Stromal cell of bone marrow (primary cell): ENCODE results near the gene AGMO.
A peak's percentile ranks its signal among the peaks of the same experiment; 100 is the strongest.

ENCODE experiments used
- DNase-seq: peaks from one replicate; pipeline ENCODE4 v3.0.0-alpha.2; 2012; ENCODE audit warnings: low read depth

The AGMO gene

DNA sequence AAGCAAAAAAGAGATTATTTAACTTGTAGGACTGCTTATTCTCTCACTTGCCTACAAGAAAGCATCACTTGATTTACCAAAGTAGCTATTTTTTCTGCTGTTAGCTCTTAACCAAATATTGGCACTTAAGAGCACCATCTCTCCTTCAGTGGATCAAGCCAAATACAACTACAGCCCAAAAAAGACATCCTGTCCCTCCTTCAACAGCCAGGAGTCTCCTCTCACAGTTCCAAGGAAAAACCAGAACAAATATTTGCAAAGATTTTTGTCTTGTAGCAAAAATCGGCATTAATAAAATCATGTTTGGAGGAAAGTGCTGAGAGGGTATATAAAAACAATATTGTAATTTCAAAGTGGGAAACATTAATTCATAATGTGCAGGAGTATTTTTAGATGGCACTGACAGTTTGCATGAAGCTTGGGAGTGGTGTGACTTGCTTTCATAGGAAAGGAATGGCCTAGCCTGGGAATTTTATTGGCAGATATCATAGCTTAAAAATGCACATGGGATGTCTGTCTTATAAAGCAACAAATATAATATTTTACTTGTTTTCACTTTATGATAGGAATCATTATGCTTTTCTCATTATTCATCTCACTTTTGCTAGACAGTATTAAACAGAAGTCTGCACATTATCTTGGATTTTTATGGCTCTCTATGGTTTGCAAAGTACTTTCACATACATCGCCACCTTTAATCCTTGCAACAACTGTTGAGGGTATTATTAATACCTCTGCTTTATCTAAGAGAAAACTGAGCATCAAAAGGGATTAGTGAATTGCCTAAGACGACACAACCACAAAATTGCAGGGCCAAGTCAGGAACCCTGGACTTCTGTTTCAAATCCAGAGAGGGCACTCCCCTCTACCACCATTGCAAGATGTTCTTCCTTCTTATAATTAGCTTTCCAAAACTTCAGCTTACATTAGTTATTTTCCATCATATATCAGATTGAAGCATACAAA is 103.5 kb downstream of the AGMO start:
- DNase-seq = no peak

GRCh38 chr7:15452670-15453069 is 109.1 kb downstream of the AGMO start:
- no peak for DNase-seq

DNA sequence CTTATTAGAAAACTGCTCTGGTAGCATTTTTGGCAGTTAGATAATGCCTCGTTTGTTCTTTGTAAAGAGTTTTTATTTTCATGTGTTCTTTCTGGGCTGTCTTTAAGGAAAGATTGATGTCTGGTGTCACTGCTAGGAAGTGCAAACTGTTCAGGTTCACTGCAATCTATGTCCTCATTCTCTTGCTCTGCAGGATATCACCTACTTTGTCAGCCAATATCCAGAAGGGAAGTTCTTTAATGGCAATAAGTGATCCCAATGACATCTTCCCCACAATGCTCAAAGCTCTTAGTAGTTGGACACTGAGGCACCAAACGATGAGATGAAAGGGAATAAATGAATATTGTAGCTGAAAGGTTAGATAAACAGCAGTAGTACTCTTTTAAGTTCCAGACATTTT is 115.1 kb downstream of the AGMO start:
- DNase-seq = no peak

DNA sequence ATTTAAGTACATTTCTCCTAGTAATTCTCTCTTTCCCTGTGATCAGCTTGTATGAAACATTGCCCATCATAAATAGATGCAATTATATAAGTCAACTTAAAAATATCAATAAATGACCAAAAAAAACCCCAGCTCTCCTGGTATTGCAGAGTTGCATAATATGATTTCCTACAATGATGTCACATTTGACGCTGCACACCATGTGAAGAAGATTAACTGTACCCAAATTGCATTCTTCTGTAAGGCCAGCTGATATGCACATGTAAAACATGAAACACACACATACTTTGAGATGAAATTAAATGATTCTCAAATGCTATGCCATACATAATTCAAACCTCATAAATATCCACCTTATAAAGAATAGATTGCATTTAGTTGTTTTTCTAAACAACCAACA is 115.5 kb downstream of the AGMO start:
- DNase-seq = no peak

- no peak for DNase-seq
Measured at GRCh38 chr7:15441915-15442314, 119.9 kb downstream of the AGMO start.

DNA sequence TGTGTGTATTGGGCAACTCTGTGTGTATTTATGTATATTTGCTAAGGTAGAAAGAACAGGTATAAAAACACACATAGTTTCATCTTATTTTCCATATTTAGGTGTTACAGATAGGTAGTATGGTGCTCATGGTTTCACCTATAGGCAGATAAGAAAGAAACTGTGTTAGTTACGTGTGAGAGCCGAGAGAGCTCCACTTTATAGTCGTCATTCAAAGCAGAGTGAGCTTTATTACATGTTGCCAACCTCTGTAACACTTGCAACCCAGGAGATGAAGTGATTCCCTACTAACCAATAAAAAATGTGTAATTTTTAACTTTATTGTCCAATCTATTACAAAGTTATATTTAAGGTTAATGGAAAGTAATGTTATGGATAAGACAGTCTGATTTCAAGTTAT is 121.3 kb downstream of the AGMO start:
- no peak for DNase-seq

- no peak for DNase-seq
Measured at GRCh38 chr7:15439853-15440252, 122.0 kb downstream of the AGMO start.

- DNase-seq = no peak
Measured at GRCh38 chr7:15433151-15433550, 128.7 kb downstream of the AGMO start.

DNA sequence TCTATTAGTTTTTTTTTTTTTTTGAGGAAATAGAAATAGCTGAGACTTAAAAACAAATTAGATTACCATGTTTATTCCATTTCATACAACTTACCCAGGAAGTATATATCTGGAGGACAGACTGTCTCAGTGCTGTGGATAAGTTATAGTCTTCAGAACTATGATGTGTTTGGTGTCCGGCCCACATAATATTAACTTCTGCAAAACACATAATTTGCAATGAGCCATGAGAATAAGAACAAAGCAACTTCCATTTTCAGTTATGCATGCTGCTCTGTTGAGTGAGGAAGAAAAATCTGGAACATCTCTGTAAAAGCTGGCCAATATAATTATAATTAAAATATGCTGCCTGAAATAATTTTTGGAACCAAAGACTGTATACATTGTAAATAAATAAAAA is 130.9 kb downstream of the AGMO start:
- DNase-seq = no peak

- DNase-seq = no peak
Measured at GRCh38 chr7:15430191-15430590, 131.6 kb downstream of the AGMO start.

GRCh38 chr7:15424468-15424867 is 137.3 kb downstream of the AGMO start:
- DNase-seq = peak; percentile 13

- no peak for DNase-seq
Measured at GRCh38 chr7:15419596-15419995, 142.2 kb downstream of the AGMO start.

GRCh38 chr7:15418264-15418663 is 143.6 kb downstream of the AGMO start:
- no peak for DNase-seq

DNA sequence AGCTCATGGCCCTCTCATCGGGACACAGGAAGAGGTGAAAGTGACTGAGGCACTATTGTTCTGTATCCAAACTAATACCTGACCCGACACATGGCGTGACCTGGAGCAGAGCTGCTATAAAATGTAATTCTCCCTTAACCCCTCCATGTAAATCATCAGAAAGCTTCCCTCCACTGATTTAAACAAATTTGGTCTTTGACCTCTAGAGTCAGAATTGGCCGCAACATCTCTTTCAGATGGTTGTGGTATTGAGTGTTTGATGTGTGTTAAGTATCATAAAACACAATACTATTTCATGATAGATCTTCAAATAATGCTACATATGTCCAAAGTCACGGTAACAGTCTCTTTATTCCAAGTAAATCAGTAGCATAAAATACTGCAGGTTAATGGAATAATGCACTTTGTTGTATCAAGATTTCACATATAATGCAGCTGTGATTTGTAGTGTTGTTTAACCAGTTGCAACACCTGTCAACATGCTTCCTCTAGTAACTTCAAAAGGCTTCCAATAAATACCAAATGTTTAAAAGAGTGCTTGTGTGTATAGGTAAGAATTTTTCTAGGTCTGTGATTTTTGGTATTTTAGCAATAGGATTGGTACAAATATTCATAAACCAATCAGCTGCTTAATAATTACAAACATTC is 144.3 kb downstream of the AGMO start:
- DNase-seq = no peak

- no peak for DNase-seq
Measured at GRCh38 chr7:15411019-15411418, 150.8 kb downstream of the AGMO start.

DNA sequence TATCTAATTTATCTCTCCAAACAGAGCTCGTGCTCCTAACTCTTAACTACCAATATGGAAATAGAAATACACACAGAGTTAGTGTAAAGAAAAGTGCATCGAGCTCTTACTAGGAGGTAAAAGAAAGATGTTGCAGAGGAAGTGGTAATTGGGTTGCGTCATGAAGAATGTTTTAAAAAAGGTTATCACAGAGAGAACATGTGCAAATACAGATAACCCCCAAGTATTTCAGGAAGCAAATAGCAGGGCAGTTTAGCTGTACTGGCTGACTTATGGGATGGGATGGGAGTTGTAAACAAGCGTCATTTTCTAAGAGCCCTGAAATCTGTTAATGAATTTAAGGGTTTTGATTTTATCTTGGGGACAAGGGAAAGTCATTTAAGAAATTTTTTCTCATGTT is 153.9 kb downstream of the AGMO start:
- no peak for DNase-seq

GRCh38 chr7:15403751-15404150 is 158.1 kb downstream of the AGMO start:
- no peak for DNase-seq

- DNase-seq = no peak
Measured at GRCh38 chr7:15403315-15403714, 158.5 kb downstream of the AGMO start.

- no peak for DNase-seq
Measured at GRCh38 chr7:15402436-15403136, 159.2 kb downstream of the AGMO start.

DNA sequence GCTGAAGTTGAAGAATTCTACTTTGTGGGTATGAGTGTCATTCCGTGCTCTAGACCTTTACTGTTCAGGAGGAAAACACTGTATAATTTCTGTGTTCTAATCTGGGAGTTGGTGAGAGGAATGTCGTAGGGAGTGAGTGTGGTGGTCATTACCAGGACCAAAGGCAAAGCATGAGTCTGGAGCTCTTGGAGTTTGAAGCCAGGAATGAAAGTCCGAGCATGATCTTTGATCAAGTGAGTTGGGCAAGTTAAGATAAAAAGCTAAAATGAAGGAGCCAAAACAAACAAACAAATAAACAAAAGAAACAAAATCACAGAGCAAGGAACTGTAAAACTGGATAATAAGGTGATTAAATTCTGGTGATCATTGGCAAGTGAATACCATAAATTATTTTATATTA is 161.4 kb downstream of the AGMO start:
- DNase-seq = no peak

- DNase-seq = peak; percentile 57
Measured at GRCh38 chr7:15399441-15399840, 162.4 kb downstream of the AGMO start.

DNA sequence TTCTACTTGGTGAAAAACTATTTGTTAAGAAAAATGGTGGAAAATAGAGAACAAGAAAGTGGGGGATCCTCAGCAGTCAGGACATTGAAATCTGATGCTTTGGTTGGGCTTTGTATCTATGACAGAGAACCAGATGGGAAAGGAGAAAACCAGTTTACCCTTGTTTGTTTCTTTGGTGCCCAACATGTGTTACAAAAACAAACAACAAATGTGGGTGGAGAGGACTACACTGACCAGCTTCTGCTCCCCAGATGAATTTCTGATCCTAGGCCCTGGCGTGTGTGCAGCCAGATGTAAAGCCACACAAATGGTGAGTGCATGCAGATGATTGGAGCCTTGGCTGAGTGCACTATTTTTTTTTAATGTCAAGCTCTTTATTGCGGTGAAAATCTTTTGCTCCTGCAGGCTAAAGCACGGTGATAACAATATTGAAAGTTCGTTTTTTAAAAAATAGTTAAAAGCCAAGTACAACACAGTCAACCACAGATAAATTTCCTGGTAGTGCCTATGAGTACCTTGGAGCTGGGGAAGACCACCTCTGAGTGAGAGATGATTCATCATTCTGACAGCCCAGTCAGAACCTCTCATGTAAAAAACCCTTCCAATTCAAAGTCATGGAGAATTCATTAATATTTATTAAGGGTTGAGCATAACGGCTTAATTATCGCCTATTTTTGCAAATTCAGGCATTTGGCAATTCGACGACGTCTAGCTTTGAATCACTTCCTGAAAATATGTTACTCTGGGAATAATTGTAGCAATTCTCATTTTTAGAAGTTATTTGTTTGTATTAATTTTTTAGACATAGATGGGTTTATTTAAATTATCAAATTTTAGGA is 163.7 kb downstream of the AGMO start:
- no peak for DNase-seq
